ENCODE results near the gene ELOVL2.

The ELOVL2 gene

GRCh38 chr6:10954590-10955010 is 89.5 kb downstream of the ELOVL2 start:
- ChIA-PET CTCF (interaction anchor here (0.7 to 11.3 kb wide), 57 partner anchors 9 to 630 kb away, joined by 3 to 413 read pairs (median 6); partner anchors contain the start of genes ELOVL2 and SMIM13), POLR2A (interaction anchor here (0.5 to 0.8 kb wide), 2 partner anchors 95 to 139 kb away, joined by 3 to 4 read pairs; partner anchors contain the start of gene SMIM13)
- DNase-seq (ENCODE audit: low read depth, low spot score): peak; percentile 36
- H3K4me3 ChIP-seq (ENCODE audit: low read depth, low read length): no peak overlapping the region
- peak; percentile 95 for TF ChIP-seq CTCF (IDR thresholded peaks at IDR 0.05; ENCODE audit: insufficient read depth, low read length, missing control alignments)

GRCh38 chr6:10951675-10952282 is 92.3 kb downstream of the ELOVL2 start:
- POLR2A ChIA-PET: no interaction called here
- peak; percentile 40 for DNase-seq (ENCODE audit: low read depth, low spot score)
- no peak overlapping the region for H3K4me3 ChIP-seq (ENCODE audit: low read depth, low read length)
- CTCF ChIA-PET: interaction anchor here (0.7 to 11.3 kb wide), 30 partner anchors 10 to 631 kb away, joined by 3 to 413 read pairs (median 4); partner anchors contain the start of gene ELOVL2
- peak; percentile 55 for TF ChIP-seq CTCF (IDR thresholded peaks at IDR 0.05; ENCODE audit: insufficient read depth, low read length, missing control alignments)

GRCh38 chr6:10949579-10950490 is 94.3 kb downstream of the ELOVL2 start:
- ChIA-PET POLR2A (no interaction called here), CTCF (interaction anchor here (0.9 to 11.3 kb wide), 12 partner anchors 90 to 633 kb away, joined by 3 to 413 read pairs (median 6); partner anchors contain the start of gene ELOVL2)
- no peak overlapping the region for H3K4me3 ChIP-seq (ENCODE audit: low read depth, low read length)
- TF ChIP-seq CTCF (IDR thresholded peaks at IDR 0.05; ENCODE audit: insufficient read depth, low read length, missing control alignments): no peak
- DNase-seq (ENCODE audit: low read depth, low spot score): no peak

- no peak overlapping the region for H3K4me3 ChIP-seq (ENCODE audit: low read depth, low read length)
- ChIA-PET CTCF (interaction anchor here (1.6 to 11.3 kb wide), 3 partner anchors 119 to 548 kb away, joined by 5 to 413 read pairs (median 5); no protein-coding TSS in a partner anchor), POLR2A (no interaction called here)
- no peak for DNase-seq (ENCODE audit: low read depth, low spot score)
- no peak for TF ChIP-seq CTCF (IDR thresholded peaks at IDR 0.05; ENCODE audit: insufficient read depth, low read length, missing control alignments)
Measured at GRCh38 chr6:10947966-10948365, 96.1 kb downstream of the ELOVL2 start.

GRCh38 chr6:10945845-10946244 is 98.3 kb downstream of the ELOVL2 start:
- CTCF ChIA-PET: interaction anchor here (1.5 kb wide), 1 partner anchor 123 kb away, joined by 3 read pairs; no protein-coding TSS in a partner anchor
- TF ChIP-seq CTCF (IDR thresholded peaks at IDR 0.05; ENCODE audit: insufficient read depth, low read length, missing control alignments): no peak
- POLR2A ChIA-PET: no interaction called here
- DNase-seq (ENCODE audit: low read depth, low spot score): no peak
- H3K4me3 ChIP-seq (ENCODE audit: low read depth, low read length): no peak overlapping the region

GRCh38 chr6:10939840-10940239 is 104.3 kb downstream of the ELOVL2 start:
- no peak overlapping the region for H3K4me3 ChIP-seq (ENCODE audit: low read depth, low read length)
- ChIA-PET POLR2A (no interaction called here), CTCF (interaction anchor here (0.7 to 2.0 kb wide), 3 partner anchors 12 to 556 kb away, joined by 4 to 6 read pairs (median 4); no protein-coding TSS in a partner anchor)
- TF ChIP-seq CTCF (IDR thresholded peaks at IDR 0.05; ENCODE audit: insufficient read depth, low read length, missing control alignments): no peak
- no peak for DNase-seq (ENCODE audit: low read depth, low spot score)
